GM18519 (cell line): ENCODE results near the gene SNX21.
"Not testable (repeated sequence)": the region's sequence is repeated elsewhere in the genome, so short reads cannot be mapped to it uniquely, and the experiment has no call there.

ENCODE experiments used
- ATAC-seq: cut with Tn5 transposase; IDR thresholded peaks from one replicate; pipeline ENCODE4 v1.9.1; 2021; ENCODE audit warnings: mild to moderate bottlenecking, moderate library complexity; ENCODE audit not compliant: unreplicated experiment, low FRiP score

Gene SNX21, protein sequence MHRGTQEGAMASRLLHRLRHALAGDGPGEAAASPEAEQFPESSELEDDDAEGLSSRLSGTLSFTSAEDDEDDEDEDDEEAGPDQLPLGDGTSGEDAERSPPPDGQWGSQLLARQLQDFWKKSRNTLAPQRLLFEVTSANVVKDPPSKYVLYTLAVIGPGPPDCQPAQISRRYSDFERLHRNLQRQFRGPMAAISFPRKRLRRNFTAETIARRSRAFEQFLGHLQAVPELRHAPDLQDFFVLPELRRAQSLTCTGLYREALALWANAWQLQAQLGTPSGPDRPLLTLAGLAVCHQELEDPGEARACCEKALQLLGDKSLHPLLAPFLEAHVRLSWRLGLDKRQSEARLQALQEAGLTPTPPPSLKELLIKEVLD

DNA sequence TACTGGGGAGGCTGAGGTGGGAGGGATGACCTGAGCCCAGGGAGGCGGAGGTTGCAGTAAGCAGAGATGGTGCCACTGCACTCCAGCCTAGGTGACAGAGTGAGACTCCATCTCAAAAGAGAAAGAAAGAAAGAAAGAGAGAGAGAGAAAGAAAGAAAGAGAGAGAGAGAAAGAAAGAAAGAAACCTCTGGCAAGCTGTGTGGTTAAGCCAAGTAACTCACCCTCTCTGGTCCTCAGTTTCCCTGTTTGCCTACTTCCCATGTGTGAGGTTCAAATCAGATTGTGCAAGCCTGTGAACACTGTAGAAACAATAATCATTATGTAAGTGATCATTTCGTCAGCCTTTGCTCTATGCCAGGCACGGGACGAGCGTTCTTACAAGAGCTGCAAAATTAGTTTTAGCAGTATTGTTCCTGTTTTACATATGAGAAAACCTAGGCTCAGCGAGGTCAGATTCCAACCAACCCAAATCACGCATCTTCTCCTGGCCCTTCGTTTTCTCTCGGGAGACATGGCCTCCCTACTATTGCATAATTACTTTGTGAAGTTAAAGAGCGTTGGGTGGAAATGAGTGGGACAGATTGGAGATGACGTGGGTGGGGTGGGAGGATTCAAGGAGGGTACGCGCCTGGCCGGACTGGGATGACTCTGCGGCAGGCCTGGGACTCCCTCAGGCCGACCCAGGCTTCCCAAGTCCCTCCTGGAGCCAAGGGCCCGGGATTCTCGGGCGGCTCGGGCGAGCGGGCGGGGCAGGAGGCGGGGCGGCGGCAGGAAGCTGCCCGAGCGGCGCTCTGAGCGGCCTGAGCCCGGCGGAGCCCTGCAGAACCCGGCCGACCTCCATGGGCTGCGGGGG, at the start of gene SNX21:
Gene SNX21 (plus strand): TSS at position 770 of the 853 bp plus-strand sequence. CDS start 121 bp downstream, outside the sequence.
- no peak for ATAC-seq

DNA sequence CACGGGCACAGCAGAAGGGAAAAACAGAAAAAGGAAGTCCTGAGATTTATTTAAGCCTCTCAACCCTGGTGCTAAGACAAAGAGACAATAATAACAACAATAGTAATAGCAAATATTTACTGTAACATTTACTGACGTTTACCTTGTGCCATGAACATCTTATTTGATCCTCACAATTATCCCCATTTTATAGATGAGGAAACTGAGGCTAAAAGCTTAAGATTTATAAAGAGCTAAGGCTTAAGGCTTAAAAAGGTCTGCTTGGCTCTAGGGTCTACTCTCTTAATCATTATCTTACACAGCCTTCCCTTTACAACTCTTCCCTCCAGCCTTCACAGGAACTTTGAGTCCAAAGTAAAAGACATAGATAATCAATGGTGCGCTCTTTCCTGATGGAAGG, 45.2 kb upstream of the SNX21 start:
- no peak for ATAC-seq

DNA sequence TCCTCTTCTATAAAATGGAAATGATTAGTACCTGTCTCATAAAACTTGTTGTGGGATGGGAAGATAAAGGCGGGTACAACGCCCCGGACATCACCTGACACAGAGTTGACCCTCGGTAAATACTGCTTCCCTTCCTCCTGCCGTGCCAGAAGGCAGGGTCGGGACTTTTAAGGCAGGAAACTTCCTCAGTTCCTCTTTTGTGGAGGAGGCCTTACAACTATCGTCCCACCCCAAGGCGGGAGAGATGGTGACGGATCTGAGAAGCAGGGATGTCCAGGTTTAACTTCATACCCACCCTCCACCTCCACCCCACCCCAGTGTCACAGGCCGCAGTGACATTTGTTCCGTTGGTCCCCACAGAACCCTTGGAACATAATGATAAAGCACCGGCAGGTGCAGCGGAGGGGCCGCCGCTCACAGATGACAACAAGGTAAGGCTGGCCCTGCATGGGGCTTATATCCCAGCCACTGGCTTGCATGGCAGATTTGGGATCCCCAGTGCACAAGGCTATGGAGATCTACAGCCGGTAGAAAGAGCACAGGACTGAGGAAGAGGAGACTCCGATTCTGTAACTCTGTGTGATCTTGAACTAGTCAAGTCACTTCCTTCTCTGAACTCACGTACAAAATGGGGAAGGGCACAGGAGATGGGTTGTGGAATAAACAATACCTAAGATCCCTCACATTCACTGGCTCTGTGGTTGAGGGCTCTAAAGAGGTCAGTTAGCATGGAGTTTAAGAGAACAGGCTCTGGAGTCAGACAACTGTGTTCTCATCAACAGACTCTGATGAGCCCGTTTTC, 41.1 kb upstream of the SNX21 start:
- no peak for ATAC-seq

DNA sequence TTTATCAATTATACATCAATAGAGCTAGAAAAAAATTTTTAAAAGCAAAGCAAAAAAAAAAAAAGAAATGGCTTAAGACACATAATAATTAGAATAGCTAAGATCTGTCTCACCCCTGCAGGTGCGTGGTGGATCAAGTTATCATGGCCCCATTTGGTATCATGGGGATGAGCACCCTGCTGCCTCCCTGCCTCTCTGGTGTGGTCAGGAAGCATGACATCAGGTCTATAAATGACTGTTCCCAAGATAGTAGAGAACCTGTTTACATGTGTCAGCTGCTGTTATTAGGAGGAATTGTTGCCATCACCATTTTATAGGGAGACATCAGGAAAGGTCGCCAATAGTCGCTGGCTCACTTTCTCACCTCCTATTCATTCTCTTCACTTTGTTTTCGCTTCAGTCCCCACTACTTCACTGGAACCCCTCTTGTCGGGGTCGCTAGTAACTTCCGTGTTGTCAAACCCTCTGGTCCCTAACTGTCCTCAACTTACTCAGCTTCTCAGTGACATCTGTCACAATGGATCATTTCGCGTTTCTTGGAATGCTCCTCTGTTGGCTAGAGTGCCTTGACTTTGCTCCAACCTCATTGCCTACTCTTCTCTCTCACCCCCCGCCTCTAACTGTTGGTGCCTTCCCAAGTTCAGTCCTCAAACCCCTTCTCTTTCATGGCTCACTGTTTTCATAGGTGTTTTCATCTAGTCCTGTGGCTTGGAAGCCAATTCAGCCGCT, 37.1 kb upstream of the SNX21 start:
- no peak for ATAC-seq

DNA sequence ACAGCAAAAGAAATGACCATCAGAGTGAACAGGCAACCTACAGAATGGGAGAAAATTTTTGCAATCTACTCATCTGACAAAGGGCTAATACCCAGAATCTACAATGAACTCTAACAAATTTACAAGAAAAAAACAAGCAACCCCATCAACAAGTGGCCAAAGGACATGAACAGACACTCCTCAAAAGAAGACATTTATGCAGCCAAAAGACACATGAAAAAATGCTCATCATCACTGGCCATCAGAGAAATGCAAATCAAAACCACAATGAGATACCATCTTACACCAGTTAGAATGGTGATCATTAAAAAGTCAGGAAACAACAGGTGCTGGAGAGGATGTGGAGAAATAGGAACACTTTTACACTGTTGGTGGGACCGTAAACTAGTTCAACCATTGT, 36.1 kb upstream of the SNX21 start:
- ATAC-seq = not testable (repeated sequence)

DNA sequence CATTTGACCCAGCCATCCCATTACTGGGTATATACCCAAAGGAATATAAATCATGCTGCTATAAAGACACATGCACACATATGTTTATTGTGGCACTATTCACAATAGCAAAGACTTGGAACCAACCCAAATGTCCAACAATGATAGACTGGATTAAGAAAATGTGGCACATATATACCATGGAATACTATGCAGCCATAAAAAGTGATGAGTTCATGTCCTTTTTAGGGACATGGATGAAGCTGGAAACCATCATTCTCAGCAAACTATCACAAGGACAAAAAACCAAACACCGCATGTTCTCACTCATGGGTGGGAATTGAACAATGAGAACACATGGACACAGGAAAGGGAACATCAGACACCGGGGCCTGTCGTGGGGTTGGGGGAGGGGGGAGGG, 35.6 kb upstream of the SNX21 start:
- ATAC-seq = not testable (repeated sequence)

DNA sequence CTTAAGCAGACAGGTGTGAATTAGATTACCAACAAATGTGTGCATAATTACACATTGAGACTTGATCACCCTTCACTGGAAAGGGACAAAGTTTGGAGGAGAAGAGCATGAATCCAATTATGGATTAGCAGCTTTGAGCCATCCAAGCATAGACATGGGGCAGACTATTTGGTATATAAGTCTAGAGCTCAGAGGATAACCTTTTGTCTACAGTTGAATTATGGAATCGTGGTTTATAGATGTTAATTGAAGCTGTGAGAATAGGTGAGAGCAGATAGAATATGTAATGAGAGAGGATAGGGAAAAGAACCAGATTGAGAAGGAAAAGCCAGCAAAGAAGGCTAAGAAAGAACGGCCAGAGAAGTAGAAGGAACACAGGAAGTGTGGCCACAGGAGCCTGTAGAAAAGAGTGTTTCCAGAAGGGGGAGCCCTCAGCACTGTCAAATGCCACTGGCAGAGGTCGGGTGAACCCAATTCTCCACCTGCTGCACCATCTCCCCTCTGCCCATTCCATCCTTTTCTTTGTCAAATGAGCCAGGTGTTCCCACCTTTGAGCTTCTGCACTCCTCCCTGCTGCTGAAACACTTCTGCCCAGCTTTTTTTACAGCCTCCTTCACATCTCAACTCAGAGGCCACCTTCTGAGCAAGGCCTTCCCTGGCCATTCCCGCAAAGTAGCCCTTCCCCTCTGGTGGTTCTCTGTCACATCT, 34.5 kb upstream of the SNX21 start:
- no peak for ATAC-seq

DNA sequence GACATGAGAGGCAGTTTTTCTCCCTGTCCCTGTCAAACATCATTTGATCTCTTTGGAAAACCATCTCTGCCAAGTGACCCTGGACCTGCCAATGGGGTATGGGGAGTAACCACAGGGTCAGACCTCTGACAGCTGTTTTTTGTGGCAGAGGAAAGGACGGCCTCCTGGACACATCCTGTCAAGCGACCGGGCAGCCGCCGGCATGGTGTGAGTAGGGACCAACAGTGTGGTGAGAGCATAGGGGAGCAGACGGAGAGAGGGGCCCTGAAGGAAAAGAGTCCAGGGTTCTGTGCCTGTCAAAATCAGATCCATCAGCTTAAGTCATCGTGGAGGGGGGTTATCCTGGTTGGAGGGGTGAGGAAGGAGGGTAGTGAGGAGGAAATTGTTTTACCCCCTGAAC, 31.7 kb upstream of the SNX21 start:
- no peak for ATAC-seq

DNA sequence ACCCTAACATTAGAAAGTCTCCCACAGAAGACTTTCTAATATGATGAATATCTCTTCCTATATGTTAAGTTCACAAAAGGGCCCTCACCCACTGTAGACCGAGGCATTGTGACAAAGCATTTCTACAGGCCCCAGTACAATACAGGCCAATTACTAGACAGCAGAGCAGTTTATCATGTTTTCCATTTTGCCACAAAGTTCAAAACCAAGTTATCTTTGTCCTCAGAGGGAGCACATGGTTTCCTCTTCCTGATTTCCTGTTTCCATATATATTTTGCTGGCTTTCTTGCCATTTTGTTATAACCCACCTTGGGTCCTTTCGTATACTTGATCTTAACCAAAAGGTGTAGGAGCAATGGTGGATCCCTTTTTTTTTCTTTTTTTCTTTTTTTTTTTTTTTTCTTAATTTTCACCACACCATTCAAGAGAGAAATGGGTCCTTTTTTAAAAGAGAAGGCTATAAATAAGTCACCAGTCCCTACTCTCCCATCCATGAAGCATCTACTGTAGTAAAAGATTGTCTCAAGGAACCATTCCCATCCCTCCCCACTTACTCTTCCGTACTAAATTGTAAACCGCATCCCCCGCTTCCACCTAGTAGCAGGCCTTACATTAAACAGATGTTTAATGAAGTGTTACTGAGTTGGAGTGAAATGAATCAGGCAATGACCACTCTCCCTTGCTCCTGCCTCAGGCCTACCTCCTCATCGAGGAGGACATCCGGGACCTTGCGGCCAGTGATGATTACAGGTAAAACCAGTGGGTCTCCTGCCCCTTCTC, 23.2 kb upstream of the SNX21 start:
- ATAC-seq = no peak

DNA sequence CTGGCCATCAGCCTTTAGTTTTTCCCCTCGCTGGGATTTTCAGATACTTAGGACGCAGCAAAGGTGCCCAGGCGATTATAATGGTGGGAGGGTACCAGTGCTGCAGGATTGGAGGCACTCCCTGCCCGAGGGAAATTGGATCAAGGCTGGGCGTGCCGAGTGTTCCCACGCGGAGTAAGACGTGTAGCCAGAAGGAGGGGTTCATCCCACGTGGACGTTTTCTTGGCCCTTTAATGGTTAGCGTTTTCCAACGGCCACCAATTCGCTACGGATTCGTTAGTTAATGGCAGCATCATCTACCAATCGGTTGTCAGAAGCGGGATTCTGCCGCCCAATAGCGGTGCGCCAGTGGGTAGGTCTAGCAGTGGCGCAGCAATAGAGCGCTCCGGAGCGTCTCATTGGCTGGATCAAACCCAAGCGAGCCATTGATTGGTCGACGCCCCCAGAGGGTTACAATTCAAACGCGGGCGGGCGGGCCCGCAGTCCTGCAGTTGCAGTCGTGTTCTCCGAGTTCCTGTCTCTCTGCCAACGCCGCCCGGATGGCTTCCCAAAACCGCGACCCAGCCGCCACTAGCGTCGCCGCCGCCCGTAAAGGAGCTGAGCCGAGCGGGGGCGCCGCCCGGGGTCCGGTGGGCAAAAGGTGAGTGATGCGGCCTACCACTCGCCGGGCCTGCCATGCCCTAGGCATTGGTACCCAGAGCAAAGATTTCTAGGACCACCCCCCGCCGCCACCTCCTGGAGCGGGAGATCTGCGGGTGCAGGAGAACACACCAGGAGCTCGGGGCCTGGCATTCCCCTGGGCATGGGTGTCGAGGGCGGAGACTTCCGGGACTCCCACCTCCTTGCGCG, 21.2 kb upstream of the SNX21 start, which contains the start of gene UBE2C:
Gene UBE2C (plus strand): TSS at position 488 of the 849 bp plus-strand sequence. CDS start 52 bp downstream, at position 540.
- peak; percentile 98 for ATAC-seq

DNA sequence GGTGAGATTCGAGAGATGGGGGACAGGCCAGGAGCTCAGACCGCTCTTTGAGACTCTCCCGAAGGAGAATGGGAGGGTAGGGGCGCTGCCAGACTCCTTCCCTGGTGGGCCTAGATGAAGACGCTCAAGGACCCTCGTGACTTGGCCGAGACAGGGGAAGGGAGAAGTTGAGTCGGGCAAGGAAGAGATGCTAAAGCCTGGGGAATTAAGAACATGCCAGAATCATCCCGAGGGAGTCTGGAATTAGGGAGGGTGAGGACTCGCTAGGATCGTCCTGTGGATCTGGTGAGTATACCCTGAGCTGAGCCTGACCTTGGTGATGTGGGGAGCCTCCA, 20.6 kb upstream of the SNX21 start:
- no peak for ATAC-seq

DNA sequence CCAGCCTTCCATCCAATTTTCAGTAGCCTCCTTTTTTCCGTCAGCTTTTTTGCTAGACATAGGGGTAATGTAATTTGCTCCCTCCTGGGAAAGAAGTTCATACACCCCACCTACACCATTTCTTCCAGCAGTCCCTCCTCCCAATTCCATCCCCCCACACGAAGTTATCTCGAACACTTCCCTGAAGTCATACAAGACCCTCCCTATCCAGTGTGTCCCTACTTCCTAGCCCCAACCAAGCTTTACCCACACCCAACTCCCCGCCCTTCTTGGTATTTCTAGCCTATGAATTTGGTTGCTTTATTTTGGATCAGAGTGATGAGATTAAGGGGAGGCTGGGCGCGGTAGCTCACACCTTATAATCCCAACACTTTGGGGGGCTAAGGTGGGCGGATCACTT, 20.1 kb upstream of the SNX21 start:
- ATAC-seq = no peak

DNA sequence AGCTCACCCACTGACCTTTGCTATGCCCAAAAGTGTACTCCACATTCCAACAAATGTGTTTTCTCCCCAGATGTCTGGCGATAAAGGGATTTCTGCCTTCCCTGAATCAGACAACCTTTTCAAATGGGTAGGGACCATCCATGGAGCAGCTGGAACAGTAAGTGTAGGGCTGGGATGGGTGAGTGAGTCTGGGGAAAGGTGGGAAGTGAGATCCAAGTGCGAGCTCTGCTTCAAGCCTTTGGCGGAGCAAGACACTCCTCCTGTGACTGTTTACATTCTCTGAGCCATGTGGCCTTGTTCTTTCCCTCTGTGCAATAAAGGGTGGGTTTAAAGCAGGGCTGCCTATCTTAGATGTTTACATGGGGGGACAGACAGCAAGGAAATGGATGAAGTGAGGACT, 19.3 kb upstream of the SNX21 start:
- no peak for ATAC-seq

DNA sequence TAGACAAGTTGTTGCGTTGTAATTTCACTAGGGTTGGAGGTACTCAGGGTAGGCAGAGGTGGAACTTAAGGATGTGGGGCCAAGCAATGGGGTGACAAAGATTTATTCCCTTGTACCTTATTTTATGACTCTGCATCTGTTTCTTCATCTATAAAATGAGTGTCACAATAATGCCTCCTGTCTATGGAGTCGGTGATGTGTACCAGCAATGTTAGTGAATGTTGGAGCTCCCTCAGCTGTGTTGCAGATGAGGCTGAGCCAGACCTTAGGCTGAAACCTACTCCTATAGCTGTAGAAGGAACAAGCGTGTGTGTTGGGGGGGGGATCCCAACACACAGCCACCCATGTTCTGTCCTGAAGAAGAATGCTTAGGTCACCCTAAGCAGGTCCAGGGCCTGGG, 16.6 kb upstream of the SNX21 start:
- no peak for ATAC-seq

DNA sequence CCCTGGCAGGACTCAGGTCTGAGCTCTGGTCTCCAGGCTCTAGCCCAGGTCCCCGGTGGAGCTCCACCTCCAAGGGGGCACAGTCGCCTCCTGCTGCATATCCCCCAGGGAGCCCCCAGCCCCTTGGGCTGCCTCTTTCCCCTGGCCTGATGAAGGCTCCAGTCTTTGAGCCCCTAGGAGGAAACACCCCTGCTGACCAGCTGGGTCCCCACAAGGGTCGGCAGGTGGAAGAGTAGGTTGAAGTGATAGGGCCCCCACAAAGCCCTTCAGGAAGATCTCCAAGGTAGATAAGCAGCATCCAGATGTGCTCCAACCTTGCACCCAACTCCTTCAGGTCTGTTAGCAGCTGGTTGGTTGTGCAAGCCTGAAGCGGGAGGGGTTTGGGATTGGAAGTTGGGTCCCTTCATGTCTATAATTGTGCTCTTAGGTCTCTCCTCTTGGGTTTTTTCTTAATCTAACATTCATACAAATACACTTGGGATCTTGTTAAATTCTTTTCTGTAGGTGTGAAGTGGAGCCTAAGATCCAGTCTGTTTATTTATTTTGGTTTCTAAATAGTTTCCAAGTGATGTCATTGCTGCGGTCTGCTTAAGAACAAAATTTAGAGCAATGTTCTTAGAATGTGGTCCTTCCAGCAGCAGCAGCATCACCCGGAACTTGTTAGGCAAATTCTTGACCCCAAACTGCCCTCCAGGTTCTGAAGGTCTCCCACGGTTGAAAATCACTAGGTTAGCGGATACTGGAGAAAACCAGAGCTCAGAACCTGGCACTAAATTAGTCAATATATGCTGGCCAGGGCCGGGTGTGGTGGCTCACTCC, 16.0 kb upstream of the SNX21 start:
- ATAC-seq = no peak

DNA sequence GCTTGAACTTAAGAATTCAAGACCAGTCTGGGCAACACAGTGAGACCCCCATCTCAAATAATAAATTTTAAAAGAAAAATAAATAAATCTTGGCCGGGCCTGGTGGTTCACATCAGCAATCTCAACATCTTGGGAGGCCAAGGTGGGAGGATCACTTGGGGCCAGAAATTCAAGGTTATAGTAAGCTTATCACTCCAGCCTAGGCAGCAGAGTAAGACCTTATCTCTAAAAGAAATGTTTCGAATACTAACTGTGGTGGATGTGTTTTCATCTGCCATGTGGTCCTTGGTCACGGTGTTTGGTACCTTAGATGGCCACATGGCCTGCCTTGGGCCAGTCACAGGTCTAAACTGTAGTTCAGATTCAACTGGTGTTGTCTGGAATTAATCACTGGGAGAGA, 15.4 kb upstream of the SNX21 start:
- no peak for ATAC-seq

DNA sequence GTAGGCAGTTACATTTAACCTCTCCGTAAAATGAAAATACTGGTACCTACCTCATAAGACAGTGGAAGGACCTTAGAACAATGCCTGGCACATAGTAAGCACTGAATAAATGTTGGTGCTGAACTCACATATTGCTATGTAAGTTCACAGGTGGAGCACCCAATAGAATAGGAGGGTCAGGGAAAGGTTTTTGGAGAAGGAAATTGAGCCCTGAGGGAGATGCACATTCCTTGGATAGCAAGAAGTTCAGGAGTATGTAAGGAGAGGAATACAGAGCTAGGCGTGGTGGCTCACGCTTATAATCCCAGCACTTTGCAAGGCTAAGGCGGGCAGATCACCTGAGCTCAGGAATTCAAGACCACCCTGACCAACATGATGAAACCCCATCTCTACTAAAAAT, 14.1 kb upstream of the SNX21 start:
- no peak for ATAC-seq
